Chondrocyte (in vitro differentiated cells): Measurements from ENCODE around the gene HOXA7. TPM values are rescaled to one million over a fixed set of nuclear protein-coding genes. Genes with fewer than 3 reads are reported as not detected.

Experiments used
- DNase-seq: peaks from one replicate; pipeline ENCODE4 v3.0.0; 2021; ENCODE audit warnings: mixed read lengths, low spot score
- H3K27ac Mint-ChIP-seq: one replicate; pipeline ENCODE4 v1.8.0; 2021; ENCODE audit warnings: mild to moderate bottlenecking, moderate library complexity, mixed read lengths; ENCODE audit not compliant: unreplicated experiment
- H3K27me3 Mint-ChIP-seq: 2 replicates; pipeline ENCODE4 v1.8.0; 2021; ENCODE audit warnings: low read depth, mixed read lengths
- H3K36me3 Mint-ChIP-seq: 2 replicates; pipeline ENCODE4 v1.8.0; 2021; ENCODE audit warnings: low read depth, mixed read lengths
- H3K4me1 Mint-ChIP-seq: 2 replicates; pipeline ENCODE4 v1.8.0; 2021; ENCODE audit warnings: low read depth, mild to moderate bottlenecking, mixed read lengths
- H3K4me3 Mint-ChIP-seq: one replicate; pipeline ENCODE4 v1.8.0; 2021; ENCODE audit warnings: mild to moderate bottlenecking, moderate library complexity, mixed read lengths; ENCODE audit not compliant: unreplicated experiment
- H3K9me3 Mint-ChIP-seq: 2 replicates; pipeline ENCODE4 v1.8.0; 2021; ENCODE audit warnings: low read depth, mixed read lengths
- total RNA-seq: library from RNA; stranded (reverse); gene quantifications from 3 replicates; pipeline ENCODE4 v1.2.1, GENCODE V29; 2021
- TF ChIP-seq, protein P1 (sequence below): fragments of 200-600 bp; sonication (generic); IDR thresholded peaks from 2 replicates; pipeline ENCODE4 v1.5.0; 2021; ENCODE audit warnings: antibody characterized with exemption, mild to moderate bottlenecking, moderate library complexity

Gene HOXA7
- total RNA-seq, 1 donor from 2014 or later = not detected

DNA sequence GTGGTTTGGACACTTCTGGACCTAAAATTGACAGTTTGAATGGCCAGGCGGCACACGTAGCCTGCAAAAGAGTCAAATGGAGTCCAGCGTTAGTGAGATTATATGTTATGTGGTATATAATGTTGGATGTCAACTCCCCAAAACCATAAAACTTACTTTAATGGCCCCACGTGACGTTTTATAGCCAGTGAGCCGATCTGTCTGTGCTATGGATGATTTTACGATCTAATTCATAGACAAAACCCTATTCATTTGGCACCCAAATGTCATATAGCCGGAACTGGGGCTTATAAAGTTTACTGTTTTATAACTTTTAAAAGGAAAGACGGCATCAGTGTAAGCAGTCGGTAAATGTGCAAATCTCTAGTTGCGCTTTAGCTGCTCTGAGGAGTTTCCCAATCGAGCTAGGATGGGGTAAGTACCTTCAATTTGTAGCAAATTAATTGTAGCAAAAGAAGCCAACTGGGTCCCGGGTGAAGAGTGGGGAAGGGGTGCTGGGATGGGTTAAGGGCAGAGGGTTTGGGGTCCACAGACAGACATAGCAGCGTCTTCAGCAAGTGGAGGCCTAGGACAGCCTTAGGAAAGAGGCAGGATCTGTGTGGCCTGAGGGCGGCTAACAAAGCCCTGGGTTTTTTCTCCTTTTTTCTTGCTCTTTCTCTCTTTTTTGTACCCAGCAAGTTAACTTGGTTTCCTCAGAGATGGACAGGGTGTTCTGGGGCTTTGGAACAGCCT, 16.2 kb downstream of the HOXA7 start:
- Mint-ChIP-seq H3K27ac (no peak overlapping the region), H3K4me3 (no peak overlapping the region), H3K27me3 (peaks cover 86% of the 10 kb centered on the region), H3K4me1 (peaks cover 10% of the 10 kb centered on the region), H3K9me3 (no peaks in the 10 kb centered on the region), H3K36me3 (peaks cover 1% of the 10 kb centered on the region)
- TF ChIP-seq, protein P1, sequence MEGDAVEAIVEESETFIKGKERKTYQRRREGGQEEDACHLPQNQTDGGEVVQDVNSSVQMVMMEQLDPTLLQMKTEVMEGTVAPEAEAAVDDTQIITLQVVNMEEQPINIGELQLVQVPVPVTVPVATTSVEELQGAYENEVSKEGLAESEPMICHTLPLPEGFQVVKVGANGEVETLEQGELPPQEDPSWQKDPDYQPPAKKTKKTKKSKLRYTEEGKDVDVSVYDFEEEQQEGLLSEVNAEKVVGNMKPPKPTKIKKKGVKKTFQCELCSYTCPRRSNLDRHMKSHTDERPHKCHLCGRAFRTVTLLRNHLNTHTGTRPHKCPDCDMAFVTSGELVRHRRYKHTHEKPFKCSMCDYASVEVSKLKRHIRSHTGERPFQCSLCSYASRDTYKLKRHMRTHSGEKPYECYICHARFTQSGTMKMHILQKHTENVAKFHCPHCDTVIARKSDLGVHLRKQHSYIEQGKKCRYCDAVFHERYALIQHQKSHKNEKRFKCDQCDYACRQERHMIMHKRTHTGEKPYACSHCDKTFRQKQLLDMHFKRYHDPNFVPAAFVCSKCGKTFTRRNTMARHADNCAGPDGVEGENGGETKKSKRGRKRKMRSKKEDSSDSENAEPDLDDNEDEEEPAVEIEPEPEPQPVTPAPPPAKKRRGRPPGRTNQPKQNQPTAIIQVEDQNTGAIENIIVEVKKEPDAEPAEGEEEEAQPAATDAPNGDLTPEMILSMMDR = no peak
- DNase-seq = no peak

DNA sequence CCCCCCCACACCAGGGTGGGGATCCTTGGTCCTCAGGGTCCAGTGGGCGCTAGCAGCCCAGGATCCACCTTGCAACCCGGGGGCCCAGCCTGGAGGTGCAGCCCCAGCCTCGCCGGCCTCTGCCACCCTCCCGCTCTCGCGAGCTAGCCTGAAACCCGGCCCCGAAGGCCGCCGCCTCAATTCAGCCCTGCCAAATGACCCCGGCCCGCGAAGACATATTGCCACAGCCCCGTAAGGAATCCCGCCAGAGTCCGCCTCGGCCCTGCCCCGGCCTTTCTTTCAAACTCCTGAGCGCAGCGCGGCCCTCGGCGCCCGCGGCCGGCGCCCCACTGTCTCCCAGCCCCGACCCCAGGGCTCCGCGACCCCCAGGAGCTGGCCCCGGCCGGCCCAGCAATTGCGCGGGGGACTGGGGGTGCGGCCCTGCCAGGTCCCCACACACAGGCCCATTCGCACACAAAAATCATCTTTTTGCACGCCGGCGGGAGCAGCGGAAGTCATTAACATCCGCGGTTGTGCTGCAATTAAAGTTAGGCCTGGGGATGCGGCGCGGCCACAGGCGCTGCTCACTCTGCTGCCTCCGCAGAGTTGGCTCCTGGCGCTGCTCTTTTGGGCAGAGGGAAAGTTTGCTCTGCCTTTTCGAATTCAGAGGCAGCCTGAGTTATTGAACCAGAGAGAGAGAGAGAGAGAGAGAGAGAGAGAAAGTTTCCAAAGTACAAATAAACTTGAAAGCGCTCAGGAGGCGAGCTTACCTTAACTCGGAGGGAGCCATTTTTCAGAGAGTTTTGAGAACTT, 16.9 kb downstream of the HOXA7 start:
- H3K27me3 Mint-ChIP-seq = peaks cover 88% of the 10 kb centered on the region
- H3K4me1 Mint-ChIP-seq = peaks cover 10% of the 10 kb centered on the region
- peaks cover 1% of the 10 kb centered on the region for H3K36me3 Mint-ChIP-seq
- DNase-seq = no peak
- TF ChIP-seq, protein P1 = no peak
- H3K9me3 Mint-ChIP-seq = no peaks in the 10 kb centered on the region
- H3K27ac Mint-ChIP-seq = no peak overlapping the region
- H3K4me3 Mint-ChIP-seq = no peak overlapping the region

DNA sequence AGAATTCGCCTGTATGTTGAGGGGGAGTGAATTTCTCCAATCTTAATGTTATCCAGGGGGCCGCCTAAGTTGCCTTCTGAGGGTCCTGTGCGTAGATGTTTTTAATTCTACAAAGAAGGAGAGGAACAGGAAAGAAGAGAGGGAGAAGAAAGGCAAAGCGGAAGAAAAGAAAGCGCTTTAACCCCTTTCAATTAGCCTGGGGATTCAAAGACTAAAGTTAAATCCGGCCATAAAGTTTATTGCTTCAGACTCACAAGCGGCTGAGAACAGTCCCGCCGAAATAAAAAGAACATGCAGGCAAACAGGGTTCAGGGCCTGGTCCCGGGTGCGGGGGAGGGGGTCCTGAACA, 17.5 kb downstream of the HOXA7 start:
- DNase-seq = no peak
- H3K9me3 Mint-ChIP-seq = no peaks in the 10 kb centered on the region
- no peak overlapping the region for H3K27ac Mint-ChIP-seq
- peaks cover 1% of the 10 kb centered on the region for H3K36me3 Mint-ChIP-seq
- H3K27me3 Mint-ChIP-seq = peaks cover 88% of the 10 kb centered on the region
- peaks cover 10% of the 10 kb centered on the region for H3K4me1 Mint-ChIP-seq
- TF ChIP-seq, protein P1 = no peak
- H3K4me3 Mint-ChIP-seq = no peak overlapping the region

DNA sequence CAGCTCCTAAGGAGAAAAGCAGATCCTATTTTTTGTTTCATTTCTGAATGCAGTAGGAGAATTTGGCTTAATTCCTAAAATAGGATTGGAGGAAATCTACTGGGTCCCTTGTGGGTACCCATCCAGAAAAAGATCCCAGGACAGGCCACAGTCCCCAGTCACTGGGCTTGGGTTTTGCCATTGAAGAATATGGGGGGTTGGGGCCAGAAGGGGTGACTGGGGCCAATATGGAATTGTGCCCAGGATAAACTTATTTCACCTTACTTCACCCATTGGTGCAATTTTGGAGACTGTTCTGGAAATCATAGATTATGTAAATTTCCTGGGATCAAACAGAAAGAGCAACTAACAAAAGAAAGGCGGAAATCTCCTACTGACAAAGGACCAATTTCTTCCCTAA, 18.0 kb downstream of the HOXA7 start:
- Mint-ChIP-seq H3K36me3 (peaks cover 1% of the 10 kb centered on the region), H3K4me3 (no peak overlapping the region), H3K27me3 (peaks cover 89% of the 10 kb centered on the region), H3K4me1 (peaks cover 8% of the 10 kb centered on the region), H3K27ac (no peak overlapping the region), H3K9me3 (no peaks in the 10 kb centered on the region)
- TF ChIP-seq, protein P1 = no peak
- no peak for DNase-seq

DNA sequence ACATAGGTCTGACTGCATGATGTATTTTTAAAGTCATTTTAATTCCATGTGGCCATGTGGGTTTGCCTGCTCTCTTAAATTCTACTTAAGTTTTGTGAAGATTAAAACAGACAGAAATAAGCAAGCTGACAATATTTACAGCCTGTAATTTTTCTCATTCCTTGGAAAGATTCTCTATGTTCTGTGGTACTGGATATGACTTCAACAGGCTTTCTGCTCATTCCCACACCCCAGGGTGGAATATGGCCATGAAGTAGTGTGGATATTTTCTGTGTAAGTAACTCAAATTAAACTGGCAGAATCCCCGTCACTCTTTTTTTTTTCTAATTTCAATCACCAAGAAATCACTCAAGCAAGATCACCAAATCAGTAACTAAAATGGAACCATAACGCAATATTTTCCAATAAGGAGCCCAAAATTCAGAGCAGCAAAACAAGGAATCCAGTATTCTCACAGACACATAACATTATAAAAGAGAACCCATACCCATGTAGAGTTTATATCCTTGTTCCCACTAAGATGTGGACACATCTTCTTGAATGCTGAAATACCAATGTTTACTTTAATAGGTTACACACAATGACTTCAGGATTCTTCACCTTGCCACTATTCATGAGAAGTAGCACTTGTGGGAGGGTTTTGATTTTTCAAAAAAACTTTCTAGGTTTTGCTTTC, 18.7 kb downstream of the HOXA7 start:
- DNase-seq = no peak
- Mint-ChIP-seq H3K27me3 (peaks cover 92% of the 10 kb centered on the region), H3K36me3 (peaks cover 1% of the 10 kb centered on the region), H3K4me1 (peaks cover 5% of the 10 kb centered on the region), H3K4me3 (no peak overlapping the region), H3K9me3 (no peaks in the 10 kb centered on the region), H3K27ac (no peak overlapping the region)
- TF ChIP-seq, protein P1 = no peak
